ENCODE results near the gene NTNG2. TPM values are rescaled to one million over a fixed set of nuclear protein-coding genes. Genes with fewer than 3 reads are reported as not detected.

NTNG2 gene
- total and polyA plus RNA-seq, 7 donors, result 0.01 to 1.3 (median 0.20) TPM

DNA sequence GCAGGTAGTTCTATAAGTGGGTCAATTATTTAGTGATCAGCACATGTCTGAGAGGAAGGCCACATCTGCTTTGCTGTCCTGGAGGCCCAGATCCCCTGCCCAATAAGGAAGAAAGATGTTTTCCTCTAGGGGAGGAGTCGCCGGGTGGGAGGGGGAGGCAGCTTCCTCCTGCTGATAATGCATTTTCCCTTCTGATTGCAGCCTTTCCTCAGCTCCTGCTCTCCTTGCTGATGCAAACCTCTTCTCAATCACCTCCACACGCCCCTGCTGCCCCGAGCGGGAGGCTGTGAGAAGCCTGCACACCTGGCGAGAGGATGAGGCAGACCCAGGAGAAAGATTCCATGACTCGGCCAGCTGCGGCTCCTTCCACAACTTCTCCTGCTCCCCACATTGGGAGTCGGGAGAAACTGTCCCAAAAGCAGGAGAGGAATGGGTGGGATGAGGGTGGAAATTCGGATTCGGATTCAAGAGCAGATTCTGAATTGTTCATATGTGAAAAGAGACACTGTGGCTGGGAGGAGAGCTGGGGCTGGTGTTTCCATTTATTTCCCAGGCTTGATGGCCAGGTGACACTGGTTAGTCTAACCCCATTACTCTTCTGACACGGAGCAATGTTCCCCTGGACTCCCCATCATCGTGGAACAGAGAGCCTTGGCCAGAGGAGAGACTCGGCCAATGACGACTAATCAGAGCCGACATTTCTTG, 6.8 kb upstream of the NTNG2 start:
- WGBS, 3 donors, result 57 to 75% (median 67%) methylated on average over 16 of the region's 16 CpGs
- Histone ChIP-seq H3K36me3 (ENCODE audit: insufficient read depth in 1 of 2, low read depth in 1 of 2) (no peaks in the 10 kb centered on the region), H3K9me3 (no peaks in the 10 kb centered on the region), H3K4me1 (peaks cover 1% of the 10 kb centered on the region), H3K4me3 (no peak overlapping the region), H3K27ac (no peak overlapping the region), H3K27me3 (ENCODE audit: insufficient read depth in 3 of 3, low read length in 2 of 3) (peaks cover 0 to 22% (median 7%) of the 10 kb centered on the region in 3 donors)
- TF ChIP-seq, protein P1, sequence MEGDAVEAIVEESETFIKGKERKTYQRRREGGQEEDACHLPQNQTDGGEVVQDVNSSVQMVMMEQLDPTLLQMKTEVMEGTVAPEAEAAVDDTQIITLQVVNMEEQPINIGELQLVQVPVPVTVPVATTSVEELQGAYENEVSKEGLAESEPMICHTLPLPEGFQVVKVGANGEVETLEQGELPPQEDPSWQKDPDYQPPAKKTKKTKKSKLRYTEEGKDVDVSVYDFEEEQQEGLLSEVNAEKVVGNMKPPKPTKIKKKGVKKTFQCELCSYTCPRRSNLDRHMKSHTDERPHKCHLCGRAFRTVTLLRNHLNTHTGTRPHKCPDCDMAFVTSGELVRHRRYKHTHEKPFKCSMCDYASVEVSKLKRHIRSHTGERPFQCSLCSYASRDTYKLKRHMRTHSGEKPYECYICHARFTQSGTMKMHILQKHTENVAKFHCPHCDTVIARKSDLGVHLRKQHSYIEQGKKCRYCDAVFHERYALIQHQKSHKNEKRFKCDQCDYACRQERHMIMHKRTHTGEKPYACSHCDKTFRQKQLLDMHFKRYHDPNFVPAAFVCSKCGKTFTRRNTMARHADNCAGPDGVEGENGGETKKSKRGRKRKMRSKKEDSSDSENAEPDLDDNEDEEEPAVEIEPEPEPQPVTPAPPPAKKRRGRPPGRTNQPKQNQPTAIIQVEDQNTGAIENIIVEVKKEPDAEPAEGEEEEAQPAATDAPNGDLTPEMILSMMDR (IDR thresholded peaks at IDR 0.05), result no peak
- DNase-seq, result no peak
- intact Hi-C loops (cut with DNase I), result no loop called here
- ATAC-seq, result no peak

- intact Hi-C loops (cut with DNase I), result no loop called here
- H3K36me3 ChIP-seq (ENCODE audit: insufficient read depth in 1 of 2, low read depth in 1 of 2), result no peaks in the 10 kb centered on the region
- H3K9me3 ChIP-seq, result no peaks in the 10 kb centered on the region
- ATAC-seq (no peak), DNase-seq (no peak)
- H3K4me3 ChIP-seq, result no peak overlapping the region
- no peak overlapping the region for H3K27ac ChIP-seq
- WGBS, 3 donors, result 92 to 95% (median 94%) methylated on average over 3 of the region's 3 CpGs
- H3K4me1 ChIP-seq, result no peaks in the 10 kb centered on the region
- TF ChIP-seq, protein P1 (IDR thresholded peaks at IDR 0.05), result no peak
- H3K27me3 ChIP-seq (ENCODE audit: insufficient read depth in 3 of 3, low read length in 2 of 3), result peaks cover 0 to 27% (median 9%) of the 10 kb centered on the region in 3 donors
Measured at GRCh38 chr9:132155568-132155895, 6.3 kb upstream of the NTNG2 start.

DNA sequence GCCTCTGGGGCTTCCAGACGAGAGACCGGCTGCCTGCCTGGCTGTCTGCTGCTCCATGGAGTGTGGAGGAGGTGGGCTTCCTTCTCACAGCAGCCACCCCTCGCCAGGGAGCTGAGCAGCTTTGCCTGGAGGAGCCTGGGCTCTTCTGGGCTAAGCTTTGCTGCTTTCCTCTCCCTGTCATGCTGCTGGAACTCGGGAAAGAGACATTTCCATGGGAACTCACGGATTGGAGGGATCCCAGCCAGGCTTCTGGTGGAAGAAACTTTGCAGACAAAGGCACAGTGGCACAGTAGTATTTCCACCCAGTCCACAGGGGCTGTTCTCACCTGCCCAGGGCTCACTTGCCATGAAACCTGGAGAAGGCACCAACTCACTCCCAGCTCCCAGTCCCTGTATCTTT, 5.6 kb upstream of the NTNG2 start:
- DNase-seq (no peak), ATAC-seq (no peak)
- H3K27ac ChIP-seq, result no peak overlapping the region
- peaks cover 0 to 35% (median 14%) of the 10 kb centered on the region in 3 donors for H3K27me3 ChIP-seq (ENCODE audit: insufficient read depth in 3 of 3, low read length in 2 of 3)
- no peaks in the 10 kb centered on the region for H3K9me3 ChIP-seq
- WGBS, 3 donors, result 20 to 33% (median 24%) methylated on average over 5 of the region's 5 CpGs
- no peaks in the 10 kb centered on the region for H3K36me3 ChIP-seq (ENCODE audit: insufficient read depth in 1 of 2, low read depth in 1 of 2)
- TF ChIP-seq, protein P1 (IDR thresholded peaks at IDR 0.05), result no peak
- no peak overlapping the region for H3K4me3 ChIP-seq
- intact Hi-C loops (cut with DNase I), result no loop called here
- no peaks in the 10 kb centered on the region for H3K4me1 ChIP-seq

GRCh38 chr9:132157347-132158116, 4.3 kb upstream of the NTNG2 start:
- TF ChIP-seq, protein P1 (IDR thresholded peaks at IDR 0.05), result no peak
- 61 to 71% (median 65%) methylated on average over 19 of the region's 19 CpGs for WGBS, 3 donors
- no peak overlapping the region for H3K27ac ChIP-seq
- intact Hi-C loops (cut with DNase I), result no loop called here
- peaks cover 0 to 44% (median 23%) of the 10 kb centered on the region in 3 donors for H3K27me3 ChIP-seq (ENCODE audit: insufficient read depth in 3 of 3, low read length in 2 of 3)
- peak in 1 of 2 donors; percentile 5 for DNase-seq
- no peak overlapping the region for H3K4me3 ChIP-seq
- H3K4me1 ChIP-seq, result no peaks in the 10 kb centered on the region
- H3K9me3 ChIP-seq, result no peaks in the 10 kb centered on the region
- no peak for ATAC-seq
- H3K36me3 ChIP-seq (ENCODE audit: insufficient read depth in 1 of 2, low read depth in 1 of 2), result no peaks in the 10 kb centered on the region

Measured in psoas muscle (tissue), 8 donors.